ENCODE data around the gene OR7D2.
"Not testable (repeated sequence)": the region's sequence is repeated elsewhere in the genome, so short reads cannot be mapped to it uniquely, and the experiment has no call there.

The OR7D2 gene

GRCh38 chr19:9178901-9179300 lies at the start of gene OR7D2:
Gene OR7D2 (plus strand): TSS chr19:9178979. CDS start chr19:9185782, 6,803 bp downstream.
- DNase-seq (ENCODE audit: low read depth in 2 of 2) = no peak

- DNase-seq (ENCODE audit: low read depth in 2 of 2) = no peak
These were observed 47.8 kb upstream of the OR7D2 start for GRCh38 chr19:9130965-9131364.

GRCh38 chr19:9132422-9132821 lies 46.4 kb upstream of the OR7D2 start:
- DNase-seq (ENCODE audit: low read depth in 2 of 2) = no peak

GRCh38 chr19:9139609-9140158 lies 39.1 kb upstream of the OR7D2 start:
- no peak for DNase-seq (ENCODE audit: low read depth in 2 of 2)

- peak; percentile 86 to 87 for DNase-seq (ENCODE audit: low read depth in 2 of 2)
These were observed 38.5 kb upstream of the OR7D2 start, which contains the start of gene ZNF317 for GRCh38 chr19:9140159-9140874. Gene ZNF317 (plus strand): TSS chr19:9140397. CDS start chr19:9156017, 15,620 bp downstream.

- no peak for DNase-seq (ENCODE audit: low read depth in 2 of 2)
These were observed 33.9 kb upstream of the OR7D2 start for GRCh38 chr19:9144920-9145319.

GRCh38 chr19:9146882-9147281 lies 31.9 kb upstream of the OR7D2 start:
- no peak for DNase-seq (ENCODE audit: low read depth in 2 of 2)

- no peak for DNase-seq (ENCODE audit: low read depth in 2 of 2)
These were observed 30.1 kb upstream of the OR7D2 start for GRCh38 chr19:9148697-9149096.

GRCh38 chr19:9149997-9150396 lies 28.8 kb upstream of the OR7D2 start:
- no peak for DNase-seq (ENCODE audit: low read depth in 2 of 2)

- DNase-seq (ENCODE audit: low read depth in 2 of 2) = no peak
These were observed 28.1 kb upstream of the OR7D2 start for GRCh38 chr19:9150650-9151049.

- DNase-seq (ENCODE audit: low read depth in 2 of 2) = no peak
These were observed 27.4 kb upstream of the OR7D2 start for GRCh38 chr19:9151367-9151766.

- DNase-seq (ENCODE audit: low read depth in 2 of 2) = no peak
These were observed 23.2 kb upstream of the OR7D2 start for GRCh38 chr19:9155591-9155990.

GRCh38 chr19:9156304-9156703 lies 22.5 kb upstream of the OR7D2 start:
- DNase-seq (ENCODE audit: low read depth in 2 of 2) = no peak

- no peak for DNase-seq (ENCODE audit: low read depth in 2 of 2)
These were observed 18.9 kb upstream of the OR7D2 start for GRCh38 chr19:9159891-9160290.

- no peak for DNase-seq (ENCODE audit: low read depth in 2 of 2)
These were observed 17.4 kb upstream of the OR7D2 start for GRCh38 chr19:9161427-9161826.

GRCh38 chr19:9165261-9165660 lies 13.5 kb upstream of the OR7D2 start:
- no peak for DNase-seq (ENCODE audit: low read depth in 2 of 2)

GRCh38 chr19:9166846-9167245 lies 11.9 kb upstream of the OR7D2 start:
- no peak for DNase-seq (ENCODE audit: low read depth in 2 of 2)

GRCh38 chr19:9171393-9171991 lies 7.3 kb upstream of the OR7D2 start:
- no peak for DNase-seq (ENCODE audit: low read depth in 2 of 2)

- DNase-seq (ENCODE audit: low read depth in 2 of 2) = no peak
These were observed 3.5 kb upstream of the OR7D2 start for GRCh38 chr19:9175326-9175725.

- DNase-seq (ENCODE audit: low read depth in 2 of 2) = no peak
These were observed 4.2 kb downstream of the OR7D2 start for GRCh38 chr19:9183000-9183399.

GRCh38 chr19:9187191-9187590 lies 8.4 kb downstream of the OR7D2 start:
- DNase-seq (ENCODE audit: low read depth in 2 of 2) = no peak

- no peak for DNase-seq (ENCODE audit: low read depth in 2 of 2)
These were observed 10.8 kb downstream of the OR7D2 start for GRCh38 chr19:9189535-9189934.

- not testable (repeated sequence) for DNase-seq (ENCODE audit: low read depth in 2 of 2)
These were observed 19.3 kb downstream of the OR7D2 start for GRCh38 chr19:9198044-9198443.

All from fibroblast of skin of left quadriceps (primary cell).